Measurements from ENCODE around the gene ATAD1.
"Not testable (repeated sequence)": the region's sequence is repeated elsewhere in the genome, so short reads cannot be mapped to it uniquely, and the experiment has no call there.

ATAD1 gene

DNA sequence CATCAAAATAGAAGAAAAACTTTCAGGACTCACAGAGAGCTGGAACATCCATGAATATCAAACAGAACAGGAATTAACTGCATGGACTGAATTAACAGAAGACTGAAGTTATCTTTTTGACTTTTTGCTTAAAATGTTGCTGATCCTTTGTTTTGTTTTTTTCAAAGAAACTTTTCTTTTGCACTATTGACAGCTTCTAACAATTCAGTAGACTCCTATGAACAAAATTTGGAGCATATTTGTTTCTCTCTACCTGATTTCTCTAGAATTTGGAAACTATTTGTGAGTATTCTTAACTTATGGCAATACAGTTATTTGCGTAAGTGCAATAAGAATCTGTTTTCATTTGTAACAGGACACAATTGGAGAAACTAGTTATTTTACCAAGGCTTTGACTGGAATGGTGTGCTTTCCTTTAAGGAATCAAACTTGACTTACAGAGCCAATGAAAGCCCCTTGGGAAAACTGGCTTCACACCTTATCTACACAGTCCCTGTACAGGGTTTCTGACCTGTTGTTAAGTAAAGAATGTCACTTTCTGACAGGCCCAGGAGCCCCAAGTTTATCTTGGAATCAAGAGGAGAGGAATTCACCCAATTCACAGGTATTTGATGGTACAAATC lies 16.1 kb downstream of the ATAD1 start:
- not testable (repeated sequence) for DNase-seq

DNA sequence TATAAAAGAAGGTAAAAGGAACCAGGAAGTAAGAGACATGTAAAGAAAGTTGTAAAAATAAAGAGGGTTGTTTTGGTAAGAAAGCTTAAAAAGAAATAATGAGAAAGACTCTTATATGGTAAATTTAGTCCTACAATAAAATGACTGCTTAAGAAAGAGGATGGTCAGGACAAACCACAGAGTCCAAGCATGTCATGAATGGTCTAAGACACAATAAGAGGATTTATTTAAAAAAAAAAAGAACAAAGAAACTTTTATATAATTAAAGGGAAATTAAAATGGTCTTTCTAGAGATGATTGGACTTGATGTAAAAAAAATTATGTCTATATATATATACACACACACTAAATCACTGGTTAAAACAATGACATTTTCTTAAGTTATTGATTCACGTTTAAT lies 18.2 kb downstream of the ATAD1 start:
- no peak for DNase-seq

DNA sequence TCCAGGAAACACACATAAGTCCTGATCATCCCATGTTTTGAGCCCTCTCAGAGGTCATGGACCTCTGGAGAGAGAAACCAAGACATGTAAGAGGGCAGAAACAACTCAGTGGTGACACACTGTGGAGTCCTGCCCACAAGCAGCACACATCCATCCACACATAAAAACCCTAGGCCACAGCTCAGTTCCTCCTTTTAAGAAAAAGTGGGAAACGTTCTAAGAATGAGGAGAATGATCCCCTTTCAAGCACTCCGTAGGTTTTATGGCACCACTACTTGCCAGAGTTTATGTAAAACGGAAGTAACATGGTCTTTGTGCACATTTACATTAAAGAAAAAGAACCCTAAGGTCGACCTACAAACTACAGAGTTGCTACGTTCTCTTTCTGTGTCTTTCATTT lies 19.9 kb downstream of the ATAD1 start:
- DNase-seq, result no peak

DNA sequence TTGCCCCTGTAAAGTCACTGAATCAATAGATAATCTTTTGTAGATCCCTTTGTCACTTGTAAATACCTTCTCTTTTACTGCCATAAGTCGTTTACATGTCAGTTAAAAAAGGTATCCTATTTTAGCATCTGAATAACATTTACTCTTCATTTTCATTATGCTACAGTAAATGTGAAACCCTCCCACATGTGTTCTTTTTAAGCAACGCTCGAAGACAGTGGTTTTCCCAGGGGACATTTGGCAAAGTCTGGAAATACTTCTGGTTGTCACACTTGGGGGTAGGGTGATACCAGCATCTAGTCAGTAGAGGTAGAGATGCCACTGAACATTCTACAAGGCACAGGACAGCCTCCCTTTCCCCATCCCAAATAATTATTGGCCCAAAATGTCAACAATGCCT lies 23.7 kb downstream of the ATAD1 start:
- DNase-seq, result no peak

DNA sequence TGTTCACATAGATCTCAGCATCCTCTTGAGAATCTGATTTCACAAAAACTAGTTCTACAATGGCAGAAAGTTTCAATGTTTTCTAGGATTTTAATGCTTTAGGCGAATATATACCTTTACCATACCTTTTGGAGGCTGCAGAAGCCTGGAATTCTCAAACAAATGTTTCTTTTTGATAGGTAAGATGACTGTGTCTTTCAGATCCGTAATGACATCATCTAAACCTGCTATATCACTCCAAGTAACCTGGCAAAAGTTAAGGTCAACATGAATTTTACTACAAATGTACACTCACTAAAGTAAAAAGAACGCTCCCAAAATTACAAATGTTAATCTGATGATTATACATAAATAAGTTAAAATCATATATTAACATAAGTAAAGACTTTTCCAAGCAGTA lies 27.8 kb downstream of the ATAD1 start:
- no peak for DNase-seq

DNA sequence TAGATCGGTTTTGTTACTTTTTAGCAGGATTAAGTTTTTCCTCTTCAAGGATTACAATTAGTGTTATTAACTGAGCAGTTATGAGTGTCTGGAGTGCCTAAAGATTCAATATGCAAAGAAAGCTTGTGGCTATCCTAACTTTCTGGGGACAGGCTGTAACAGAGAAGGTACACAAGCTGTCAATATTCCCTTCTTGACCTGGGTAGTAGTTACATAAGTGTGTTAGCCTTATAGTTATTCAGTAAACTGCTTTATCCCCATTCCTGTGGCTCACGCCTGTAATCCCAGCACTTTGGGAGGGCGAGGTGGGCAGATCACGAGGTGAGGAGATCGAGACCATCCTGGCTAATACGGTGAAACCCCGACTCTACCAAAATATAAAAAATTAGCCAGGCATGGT lies 31.6 kb downstream of the ATAD1 start:
- DNase-seq, result no peak

DNA sequence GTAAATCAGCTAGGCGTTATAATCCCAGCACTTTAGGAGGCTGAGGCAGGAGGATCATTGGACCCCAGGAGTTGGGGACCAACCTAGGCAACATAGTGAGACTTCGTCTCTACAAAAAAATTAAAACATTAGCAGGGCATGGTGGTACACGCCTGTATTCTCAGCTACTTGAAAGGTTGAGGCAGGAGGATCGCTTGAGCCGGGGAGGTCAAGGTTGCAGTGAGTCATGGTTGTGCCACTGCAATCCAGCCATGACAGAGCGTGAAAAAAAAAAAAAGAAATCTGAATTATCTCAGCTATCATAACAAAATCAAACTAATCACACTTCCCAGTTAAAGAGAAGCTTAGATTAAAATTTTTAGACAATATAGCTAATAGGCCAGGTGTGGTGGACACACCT lies 35.3 kb downstream of the ATAD1 start:
- no peak for DNase-seq

DNA sequence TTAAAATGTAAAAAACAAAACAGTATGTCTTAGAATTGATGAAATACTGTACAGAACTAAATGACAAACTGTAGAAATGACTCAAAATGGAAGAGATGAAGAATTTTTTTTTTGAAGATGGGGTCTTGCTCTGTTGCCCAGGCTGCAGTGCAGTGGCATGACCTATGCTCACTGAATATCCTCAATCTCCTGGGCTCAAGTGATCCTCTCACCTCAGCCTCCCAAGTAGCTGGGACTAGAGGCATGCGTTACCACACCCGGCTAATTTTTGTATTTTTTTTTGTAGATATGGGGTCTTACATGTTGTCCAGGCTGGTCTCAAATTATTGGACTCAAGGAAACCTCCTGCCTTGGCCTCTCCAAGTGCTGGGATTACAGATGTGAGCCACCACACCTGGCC lies 36.5 kb downstream of the ATAD1 start:
- no peak for DNase-seq

DNA sequence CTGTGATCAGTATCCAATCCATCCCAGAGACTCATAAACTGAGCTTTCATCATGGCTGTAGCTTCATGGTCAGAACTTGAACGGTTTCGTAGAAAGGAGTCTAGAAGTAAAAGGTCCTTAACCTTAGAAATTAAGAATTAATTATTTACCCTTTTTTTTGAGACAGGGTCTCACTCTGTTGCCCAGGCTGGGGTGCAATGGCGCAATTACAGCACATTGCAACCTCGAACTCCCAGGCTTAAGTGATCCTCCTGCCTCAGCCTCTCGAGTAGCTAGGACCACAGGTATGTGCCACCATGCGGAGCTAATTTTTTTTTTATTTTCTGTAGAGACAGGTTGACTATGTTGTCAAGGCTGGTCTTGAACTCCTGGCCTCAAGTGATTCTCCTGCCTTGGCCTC lies 41.7 kb downstream of the ATAD1 start:
- no peak for DNase-seq

DNA sequence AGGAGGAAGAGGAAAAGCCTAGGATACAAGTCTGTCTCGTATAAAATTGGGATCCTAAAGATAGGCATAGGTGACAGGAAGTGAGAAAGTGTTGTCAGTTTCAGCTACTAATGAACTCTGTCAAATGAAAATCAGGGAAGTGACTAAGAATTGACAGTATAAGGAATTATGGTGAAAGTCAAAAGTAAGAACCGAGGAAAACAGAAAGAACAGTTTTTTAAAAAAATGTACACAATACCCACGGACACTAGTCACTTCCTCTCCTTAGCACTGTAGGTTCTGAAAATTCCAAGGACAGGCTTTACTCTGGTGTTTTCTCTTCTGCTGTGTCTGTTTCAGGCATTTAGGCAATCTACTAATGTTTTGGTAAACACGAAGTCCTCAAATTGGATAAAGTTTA lies 42.3 kb downstream of the ATAD1 start:
- DNase-seq, result no peak

DNA sequence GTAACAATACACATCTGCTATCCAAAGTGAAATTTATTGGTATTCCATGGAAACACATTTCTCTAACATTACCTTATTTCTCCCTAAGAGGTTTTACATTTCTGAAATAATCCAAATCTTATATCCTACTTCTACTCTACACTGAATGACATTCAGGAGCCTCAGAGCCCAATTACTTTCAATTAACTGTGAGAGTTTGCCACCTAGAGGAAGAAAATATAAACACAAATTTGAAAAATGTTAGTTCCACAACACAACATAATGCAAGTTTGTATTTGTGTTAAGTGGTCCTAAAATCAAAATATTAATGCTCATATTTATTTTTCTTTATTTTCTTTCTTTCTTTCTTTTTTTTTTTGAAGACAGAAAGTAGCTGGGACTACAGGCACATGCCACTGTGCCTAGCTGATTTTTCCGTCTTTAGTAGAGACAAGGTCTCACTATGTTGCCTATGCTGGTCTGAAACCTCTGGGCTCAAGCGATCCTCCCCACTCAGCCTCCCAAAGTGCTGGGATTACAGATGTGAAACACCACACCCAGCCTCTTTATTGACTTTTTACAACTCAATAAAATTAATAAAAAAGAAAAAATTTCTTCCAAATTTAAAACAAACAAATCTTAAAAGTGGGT lies 46.0 kb downstream of the ATAD1 start:
- peak in 1 of 14 donors; percentile 11 for DNase-seq

DNA sequence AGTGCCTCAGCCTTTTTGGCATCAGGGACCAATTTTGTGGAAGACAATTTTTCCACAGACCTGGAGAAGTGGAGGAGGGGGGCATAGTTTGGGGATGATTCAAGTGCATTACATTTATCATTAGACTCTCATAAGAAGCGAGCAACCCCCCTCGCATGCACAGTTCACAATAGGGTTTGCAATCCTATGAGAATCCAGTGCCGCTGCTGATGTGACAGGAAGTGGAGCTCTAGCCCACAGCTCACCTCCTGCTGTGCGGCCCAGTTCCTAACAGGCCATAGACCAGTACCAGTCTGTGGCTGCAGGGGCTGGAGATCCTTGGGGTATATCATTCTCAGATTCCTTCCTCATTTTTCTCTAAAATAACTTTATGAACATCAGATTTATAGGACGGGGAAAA lies 50.8 kb downstream of the ATAD1 start:
- no peak for DNase-seq

DNA sequence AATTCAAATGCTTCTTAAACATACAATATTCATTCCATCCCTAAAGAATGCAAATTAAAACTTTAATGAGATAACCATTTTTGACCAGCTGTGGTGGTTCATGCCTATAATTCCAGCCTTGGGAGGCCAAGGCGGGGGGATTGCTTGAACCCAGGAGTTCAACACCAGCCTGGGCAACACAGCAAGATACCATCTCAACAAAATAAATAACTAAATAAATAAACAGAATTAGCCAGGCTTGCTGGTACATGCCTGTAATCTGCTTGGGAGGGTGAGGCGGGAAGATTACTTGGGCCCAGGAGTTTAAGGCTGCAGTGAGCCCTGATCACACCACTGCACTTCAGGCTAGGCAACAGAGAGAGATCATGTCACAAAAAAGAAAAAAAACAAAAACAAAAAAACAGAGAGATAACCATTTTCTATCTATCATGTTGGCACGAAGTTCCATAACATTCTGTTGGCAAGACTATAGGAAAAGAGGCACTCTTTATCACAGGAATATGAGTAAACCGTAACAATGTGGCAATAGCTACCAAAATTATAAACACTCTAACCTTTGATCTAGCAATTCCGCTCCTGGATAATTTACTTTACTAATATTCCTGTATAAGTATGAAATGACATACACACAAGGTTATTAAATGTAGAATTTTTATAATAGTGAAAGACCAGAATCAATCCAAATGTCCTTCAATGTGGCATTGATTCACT lies 52.2 kb downstream of the ATAD1 start:
- no peak for DNase-seq

DNA sequence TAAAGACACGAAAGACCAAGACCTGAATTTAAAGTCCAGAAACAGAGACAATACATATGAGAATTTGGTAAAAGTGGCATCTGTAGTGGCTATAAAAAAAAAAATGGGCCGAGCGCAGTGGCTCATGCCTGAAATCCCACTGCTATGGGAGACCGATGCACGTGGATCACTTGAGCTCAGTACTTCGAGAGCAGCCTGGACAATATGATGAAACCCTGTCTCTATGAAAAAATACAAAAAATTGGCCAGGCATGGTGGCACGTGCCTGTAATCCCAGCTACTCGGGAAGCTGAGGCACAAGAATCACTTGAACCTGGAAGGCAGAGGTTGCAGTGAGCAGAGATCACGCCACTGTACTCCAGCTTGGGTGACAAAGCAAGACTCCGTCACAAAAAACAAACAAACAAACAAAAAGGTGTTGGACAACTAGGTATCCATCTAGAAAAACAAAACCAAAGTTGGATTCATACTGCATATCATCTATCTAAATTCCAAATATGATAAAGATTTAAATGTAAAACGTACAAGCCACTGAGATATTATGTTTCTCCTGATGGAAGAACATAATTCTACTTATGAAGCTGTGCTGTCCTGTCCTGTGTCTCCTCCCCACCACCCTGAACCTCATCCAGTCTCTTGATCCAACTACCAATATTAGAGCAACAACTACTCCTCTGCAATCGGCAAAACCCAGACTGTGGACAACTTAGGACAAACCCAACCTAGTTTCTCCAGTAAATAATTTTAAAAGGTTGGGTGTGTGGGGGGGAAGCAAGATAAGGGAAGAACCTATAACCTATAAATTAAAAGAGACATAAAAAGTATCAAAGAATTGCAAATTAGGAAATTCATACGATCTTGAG lies 53.7 kb downstream of the ATAD1 start:
- no peak for DNase-seq

DNA sequence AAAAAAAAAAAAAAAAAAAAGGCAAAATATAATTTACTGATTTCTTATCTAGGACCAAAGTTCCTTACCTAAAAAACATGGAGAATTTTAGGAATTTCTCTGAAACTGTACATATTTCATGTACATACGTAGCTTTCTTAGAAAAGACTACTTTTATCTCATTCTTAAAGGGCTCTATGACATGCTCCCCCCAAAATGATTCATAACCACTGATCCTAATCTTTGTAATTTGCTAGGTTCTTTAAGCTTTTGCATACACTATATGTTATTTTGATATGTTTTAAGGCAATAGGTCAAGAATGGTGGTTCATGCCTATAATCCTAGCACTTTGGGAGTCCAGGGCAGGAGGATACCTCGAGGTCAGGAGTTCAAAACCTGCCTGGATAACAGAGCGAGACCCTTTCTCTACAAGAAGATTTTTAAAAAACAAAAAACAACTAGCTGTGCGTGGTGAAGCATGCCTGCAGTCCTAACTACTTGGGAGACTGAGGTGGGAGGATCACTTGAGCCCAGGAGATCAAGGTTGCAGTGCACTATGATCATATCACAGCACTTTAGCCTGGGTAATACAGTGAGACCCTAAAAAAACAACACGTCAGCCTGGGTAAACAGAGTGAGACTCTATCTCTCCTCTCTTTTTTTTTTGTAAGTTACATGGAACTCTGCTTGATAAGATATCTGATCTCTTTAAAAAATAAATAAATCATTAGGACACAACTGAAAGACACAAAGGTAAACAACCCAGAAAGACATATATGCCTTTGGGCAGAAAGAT lies 54.8 kb downstream of the ATAD1 start:
- DNase-seq, result no peak

DNA sequence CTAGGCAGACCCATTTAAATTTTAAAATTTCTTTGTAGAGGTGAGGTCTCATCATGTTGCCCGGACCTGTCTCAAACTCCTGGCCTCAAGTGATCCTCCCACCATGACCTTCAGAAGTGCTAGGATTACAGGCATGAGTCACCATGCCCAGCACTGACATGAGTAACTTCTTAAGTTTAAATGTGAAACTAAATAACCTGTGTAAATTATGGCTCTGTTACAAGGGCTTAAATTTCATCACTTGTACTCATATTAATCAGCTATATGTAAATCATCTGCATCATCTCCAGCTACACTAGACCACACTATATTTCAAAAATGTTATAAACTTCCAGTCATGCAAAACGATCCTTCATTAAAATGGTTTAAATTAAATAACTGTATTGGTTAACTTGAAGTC lies 56.1 kb downstream of the ATAD1 start:
- DNase-seq, result no peak

DNA sequence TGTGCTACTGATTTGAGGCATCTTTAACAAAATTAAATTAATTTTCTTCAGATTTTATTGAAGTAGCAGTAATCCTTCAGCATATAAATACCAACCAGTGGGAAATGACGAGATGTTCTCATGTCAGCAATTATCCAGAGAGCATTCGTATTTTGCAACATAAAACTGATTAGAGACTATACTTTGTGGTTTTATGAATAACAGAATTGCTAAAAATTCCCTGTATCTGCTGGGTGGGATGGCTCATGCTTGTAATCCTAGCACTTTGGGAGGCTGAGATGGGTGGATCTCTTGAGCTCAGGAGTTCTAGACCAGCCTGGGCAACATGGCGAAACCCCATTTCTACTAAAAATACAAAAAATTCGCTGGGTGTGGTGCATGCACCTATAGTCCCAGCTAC lies 56.9 kb downstream of the ATAD1 start:
- DNase-seq, result no peak

DNA sequence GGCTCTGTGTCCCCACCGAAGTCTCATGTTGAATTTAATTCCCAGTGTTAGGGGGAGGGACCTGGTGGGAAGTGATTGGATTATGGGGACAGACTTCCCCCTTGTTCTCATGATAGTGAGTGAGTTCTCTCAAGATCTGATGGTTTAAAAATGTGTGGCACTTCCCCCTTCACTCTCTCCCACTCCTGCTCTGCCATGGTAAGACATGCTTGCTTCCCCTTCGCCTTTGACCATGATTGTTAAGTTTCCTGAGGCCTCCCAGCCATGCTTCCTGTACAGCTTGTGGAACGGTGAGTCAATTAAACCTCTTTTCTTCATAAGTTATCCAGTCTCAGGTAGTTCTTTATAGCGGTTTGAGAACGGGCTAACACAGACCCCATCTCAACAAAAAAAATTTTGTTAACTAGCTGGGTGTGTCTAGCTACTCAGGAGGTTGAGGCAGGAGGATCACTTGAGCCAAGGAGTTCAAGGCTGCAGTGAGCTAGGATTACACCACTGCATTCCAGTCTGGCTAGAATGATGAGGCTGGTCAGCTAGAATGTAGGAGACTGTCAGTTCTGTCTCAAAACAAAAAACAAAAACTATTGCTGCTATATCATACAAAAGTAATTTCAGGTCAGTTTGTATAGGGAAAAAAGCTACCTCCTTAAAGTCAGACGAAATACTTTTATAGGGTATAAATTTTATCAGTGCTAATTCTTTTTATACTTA lies 57.7 kb downstream of the ATAD1 start:
- DNase-seq, result no peak

DNA sequence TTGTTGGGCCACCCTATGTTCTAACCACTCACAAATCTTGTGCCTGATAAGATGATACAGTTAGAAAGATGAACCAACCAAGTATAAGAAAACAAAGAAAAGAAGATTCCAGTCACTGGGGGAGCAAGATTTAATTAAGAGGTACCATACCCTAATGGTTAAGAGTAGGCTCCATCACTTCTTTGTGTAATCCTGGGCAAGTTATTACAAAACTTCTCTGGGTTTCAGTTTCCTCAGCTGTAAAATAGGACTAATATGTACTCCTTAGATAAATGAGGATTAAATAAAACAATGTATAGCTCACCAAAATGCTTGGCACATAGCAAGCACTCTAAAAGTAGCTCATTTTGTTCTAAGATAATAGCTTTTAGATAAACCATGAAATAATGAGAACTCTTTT lies 58.5 kb downstream of the ATAD1 start:
- no peak for DNase-seq

DNA sequence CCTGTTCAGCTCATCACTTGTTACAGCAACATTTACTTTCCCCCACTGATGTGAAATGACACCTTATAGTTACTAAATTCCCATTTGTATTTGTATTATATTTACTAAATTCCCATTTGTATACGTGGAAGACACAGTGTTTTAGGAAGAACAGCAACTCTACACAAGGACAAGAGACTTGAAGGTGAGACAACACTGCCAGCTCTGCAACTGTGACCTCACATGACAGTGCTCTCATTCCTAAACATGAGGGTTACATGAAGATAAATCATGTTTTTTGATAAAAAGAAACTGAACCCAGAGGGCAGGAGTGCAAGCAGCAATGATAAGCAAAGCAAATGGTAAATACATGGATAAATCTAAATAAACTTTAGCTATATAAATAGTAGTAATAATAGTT lies 60.3 kb downstream of the ATAD1 start:
- no peak for DNase-seq

DNA sequence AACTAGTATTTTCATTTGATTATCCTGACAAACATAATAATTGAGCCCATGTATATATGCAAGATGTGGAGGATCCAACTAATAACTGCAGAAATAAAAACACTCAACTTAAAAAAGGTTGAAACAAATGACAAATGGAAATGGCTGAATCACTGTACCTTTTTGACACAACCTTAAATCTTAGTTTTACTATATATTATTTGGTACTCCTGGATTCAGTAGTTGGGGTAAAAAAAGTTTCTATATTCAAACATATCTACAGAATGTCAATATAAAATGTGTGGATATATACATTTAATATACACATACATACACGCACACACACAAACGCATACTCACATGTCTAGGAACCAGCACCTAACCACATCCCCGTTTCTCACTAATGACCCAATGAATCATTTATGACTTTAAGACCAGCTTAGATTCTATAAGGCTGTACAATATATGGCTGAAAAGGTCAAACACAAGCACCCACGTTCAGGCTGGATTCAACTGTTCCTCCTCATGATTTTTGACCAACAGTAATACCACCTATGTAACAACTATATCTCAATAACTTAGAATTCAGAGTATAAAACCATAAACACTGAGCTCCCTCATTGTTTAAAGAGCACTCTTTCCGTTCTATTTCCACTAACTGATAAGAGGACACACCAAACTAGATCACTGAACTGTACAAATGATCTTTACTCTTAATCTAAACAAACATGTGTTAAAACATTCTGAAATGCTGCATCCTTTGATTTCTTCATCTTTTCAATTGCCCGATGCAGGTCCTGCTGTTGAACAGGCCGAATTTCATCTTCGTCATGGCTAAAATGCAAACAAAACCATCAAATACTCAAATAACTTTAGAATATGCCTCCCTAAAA lies 63.8 kb downstream of the ATAD1 start:
- no peak for DNase-seq
